GM12865 (cell line): ENCODE measurements around the gene LUZP2.

Experiments
- DNase-seq: peaks from one replicate; pipeline ENCODE4 v3.0.0; 2010; ENCODE audit warnings: low read depth
- H3K4me3 ChIP-seq: 2 replicates; pipeline ENCODE4 v1.5.1; 2011; ENCODE audit warnings: mild to moderate bottlenecking, low read depth, low read length, control low read depth
- TF ChIP-seq, protein P1 (sequence below): IDR thresholded peaks from 2 replicates; pipeline ENCODE4 v1.5.1; 2011; ENCODE audit warnings: low read length, control low read depth, low read depth, inconsistent platforms; ENCODE audit not compliant: insufficient read depth; ENCODE audit errors: missing control alignments

The LUZP2 gene

GRCh38 chr11:24496736-24497725, at the start of gene LUZP2:
Gene LUZP2, plus strand, starts transcription at chr11:24497053.
- TF ChIP-seq, protein P1, sequence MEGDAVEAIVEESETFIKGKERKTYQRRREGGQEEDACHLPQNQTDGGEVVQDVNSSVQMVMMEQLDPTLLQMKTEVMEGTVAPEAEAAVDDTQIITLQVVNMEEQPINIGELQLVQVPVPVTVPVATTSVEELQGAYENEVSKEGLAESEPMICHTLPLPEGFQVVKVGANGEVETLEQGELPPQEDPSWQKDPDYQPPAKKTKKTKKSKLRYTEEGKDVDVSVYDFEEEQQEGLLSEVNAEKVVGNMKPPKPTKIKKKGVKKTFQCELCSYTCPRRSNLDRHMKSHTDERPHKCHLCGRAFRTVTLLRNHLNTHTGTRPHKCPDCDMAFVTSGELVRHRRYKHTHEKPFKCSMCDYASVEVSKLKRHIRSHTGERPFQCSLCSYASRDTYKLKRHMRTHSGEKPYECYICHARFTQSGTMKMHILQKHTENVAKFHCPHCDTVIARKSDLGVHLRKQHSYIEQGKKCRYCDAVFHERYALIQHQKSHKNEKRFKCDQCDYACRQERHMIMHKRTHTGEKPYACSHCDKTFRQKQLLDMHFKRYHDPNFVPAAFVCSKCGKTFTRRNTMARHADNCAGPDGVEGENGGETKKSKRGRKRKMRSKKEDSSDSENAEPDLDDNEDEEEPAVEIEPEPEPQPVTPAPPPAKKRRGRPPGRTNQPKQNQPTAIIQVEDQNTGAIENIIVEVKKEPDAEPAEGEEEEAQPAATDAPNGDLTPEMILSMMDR: no peak
- no peak for DNase-seq
- no peak within 1 kb of the TSS for H3K4me3 ChIP-seq

DNA sequence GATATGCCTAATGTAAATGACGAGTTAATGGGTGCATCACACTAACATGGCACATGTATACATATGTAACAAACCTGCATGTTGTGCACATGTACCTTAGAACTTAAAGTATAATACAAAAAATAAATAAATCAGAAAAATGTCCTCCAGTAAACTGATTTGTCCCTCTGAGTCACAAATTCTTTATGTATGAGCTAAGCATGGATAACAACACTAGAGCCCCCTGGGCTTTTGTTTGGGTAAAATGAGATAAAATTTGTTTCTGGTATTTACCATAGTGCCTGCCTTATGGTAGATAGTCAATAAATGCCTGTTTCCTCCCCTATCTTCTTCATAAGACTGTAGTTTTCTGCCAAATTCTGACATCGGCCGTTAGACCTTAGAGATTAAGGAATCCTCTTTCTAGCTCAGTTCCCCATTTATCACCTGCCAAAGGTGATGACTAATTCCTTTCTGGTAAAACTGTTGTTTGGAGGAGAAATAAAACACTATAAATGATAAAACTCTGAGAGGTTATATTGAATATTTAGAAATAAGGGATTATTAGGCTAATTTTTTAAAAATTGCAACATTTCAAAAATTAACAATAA, 43.6 kb upstream of the LUZP2 start:
- no peak for DNase-seq
- H3K4me3 ChIP-seq: no peak overlapping the region
- TF ChIP-seq, protein P1: no peak

DNA sequence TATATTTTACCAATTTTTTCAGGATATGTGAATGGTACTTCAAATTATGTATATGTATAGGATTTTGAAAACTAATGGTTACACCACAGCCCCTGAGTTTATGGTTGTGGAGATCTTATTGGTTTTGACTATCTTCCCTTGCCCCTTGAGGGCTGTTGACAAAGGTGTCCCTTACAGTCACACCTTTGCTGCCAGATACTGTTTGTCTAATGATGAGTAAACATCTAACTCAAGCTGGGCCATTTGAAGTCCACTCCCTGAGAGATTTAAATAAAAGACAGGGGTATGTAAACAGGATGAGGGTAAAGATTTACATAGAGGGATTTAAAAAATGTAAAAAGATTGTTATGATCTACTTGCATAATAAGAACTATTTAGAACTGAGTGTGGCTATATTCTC, 38.9 kb upstream of the LUZP2 start:
- no peak for DNase-seq
- H3K4me3 ChIP-seq: no peak overlapping the region
- TF ChIP-seq, protein P1: no peak

GRCh38 chr11:24470431-24470830, 26.4 kb upstream of the LUZP2 start:
- DNase-seq: no peak

GRCh38 chr11:24471084-24471483, 25.8 kb upstream of the LUZP2 start:
- TF ChIP-seq, protein P1: no peak

More at GRCh38 chr11:24470431-24470830, 26.4 kb upstream of the LUZP2 start:
- TF ChIP-seq, protein P1: no peak
- H3K4me3 ChIP-seq: no peak overlapping the region

DNA sequence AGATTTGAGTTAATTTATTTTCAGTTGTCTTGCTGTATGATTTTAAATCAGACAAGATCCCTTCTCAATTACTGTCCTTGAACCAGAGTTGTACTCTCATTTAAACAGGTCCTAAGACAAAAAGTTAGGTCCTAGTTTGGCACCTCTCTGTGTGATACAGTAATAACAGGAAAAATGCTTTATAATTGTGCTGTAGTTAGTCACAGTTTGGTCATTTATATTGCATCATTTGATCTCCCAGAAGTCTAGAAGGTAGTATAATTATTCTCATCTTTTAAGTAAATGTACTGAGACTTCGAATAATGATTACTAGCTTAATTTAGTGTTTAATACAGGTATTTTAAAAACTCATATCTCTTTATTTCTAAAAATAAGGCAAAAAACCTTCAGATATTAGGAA, 18.1 kb upstream of the LUZP2 start:
- TF ChIP-seq, protein P1: no peak
- no peak for DNase-seq

More at GRCh38 chr11:24471084-24471483, 25.8 kb upstream of the LUZP2 start:
- H3K4me3 ChIP-seq: no peak overlapping the region
- no peak for DNase-seq

More for the DNA sequence above, 18.1 kb upstream of the LUZP2 start:
- no peak overlapping the region for H3K4me3 ChIP-seq
